Ectodermal cell (in vitro differentiated cells): Measurements from ENCODE around the gene PCNT.
"Not testable (repeated sequence)": the region's sequence is repeated elsewhere in the genome, so short reads cannot be mapped to it uniquely, and the experiment has no call there.

Experiments
- H3K27ac ChIP-seq: 2 replicates; pipeline ENCODE4 v1.7.0; 2013; ENCODE audit warnings: mild to moderate bottlenecking, low read depth, low read length; ENCODE audit not compliant: insufficient read depth, poor library complexity, severe bottlenecking
- H3K27me3 ChIP-seq: 2 replicates; pipeline ENCODE4 v1.7.0; 2013; ENCODE audit warnings: mild to moderate bottlenecking, low read length; ENCODE audit not compliant: insufficient read depth, control insufficient read depth, poor library complexity, severe bottlenecking
- H3K36me3 ChIP-seq: one replicate; pipeline ENCODE4 v1.7.0; 2013; ENCODE audit warnings: low read length; ENCODE audit not compliant: control insufficient read depth, insufficient read depth
- H3K4me1 ChIP-seq: one replicate; pipeline ENCODE4 v1.7.0; 2013; ENCODE audit warnings: low read length; ENCODE audit not compliant: control insufficient read depth, insufficient read depth
- H3K4me3 ChIP-seq: 2 replicates; pipeline ENCODE4 v1.7.0; 2013; ENCODE audit warnings: low read depth, low read length, control low read depth; ENCODE audit not compliant: insufficient read depth
- H3K9me3 ChIP-seq: 2 replicates; pipeline ENCODE4 v1.7.0; 2013; ENCODE audit warnings: mild to moderate bottlenecking, low read length, moderate library complexity; ENCODE audit not compliant: control insufficient read depth
- WGBS, 2 experiments: methylation state at CpG; one replicate each; pipeline ENCODE4 v1.1.7; 2013; ENCODE audit warnings: missing lambda C conversion rate in 2 of 2; 5-methylcytosine and 5-hydroxymethylcytosine counted together

Gene PCNT

GRCh38 chr21:46402421-46402820 lies 78.5 kb downstream of the PCNT start:
- H3K36me3 ChIP-seq: peaks cover 12% of the 10 kb centered on the region
- 95% methylated on average over 15 of the region's 15 CpGs for WGBS, 2 experiments

GRCh38 chr21:46403234-46403811 lies 79.4 kb downstream of the PCNT start:
- H3K36me3 ChIP-seq, H3K4me3 ChIP-seq, H3K9me3 ChIP-seq, H3K27me3 ChIP-seq, H3K4me1 ChIP-seq, H3K27ac ChIP-seq: not testable (repeated sequence)
- 93 to 94% methylated on average over 47 of the region's 47 CpGs for WGBS, 2 experiments

More at GRCh38 chr21:46402421-46402820, 78.5 kb downstream of the PCNT start:
- Histone ChIP-seq H3K27ac (no peak overlapping the region), H3K27me3 (no peaks in the 10 kb centered on the region), H3K9me3 (no peaks in the 10 kb centered on the region), H3K4me3 (no peak overlapping the region), H3K4me1 (no peaks in the 10 kb centered on the region)

GRCh38 chr21:46404306-46404705 lies 80.3 kb downstream of the PCNT start:
- 96 to 97% methylated on average over 14 of the region's 14 CpGs for WGBS, 2 experiments
- H3K4me3 ChIP-seq: no peak overlapping the region
- H3K4me1 ChIP-seq: no peaks in the 10 kb centered on the region
- peaks cover 5% of the 10 kb centered on the region for H3K36me3 ChIP-seq
- H3K27ac ChIP-seq: no peak overlapping the region
- H3K9me3 ChIP-seq: no peaks in the 10 kb centered on the region
- H3K27me3 ChIP-seq: no peaks in the 10 kb centered on the region

- Histone ChIP-seq H3K9me3 (no peaks in the 10 kb centered on the region), H3K4me1 (no peaks in the 10 kb centered on the region), H3K27me3 (no peaks in the 10 kb centered on the region), H3K4me3 (no peak overlapping the region), H3K36me3 (peaks cover 5% of the 10 kb centered on the region), H3K27ac (no peak overlapping the region)
- 92 to 94% methylated on average over 7 of the region's 8 CpGs for WGBS, 2 experiments
Observed at GRCh38 chr21:46406001-46406400, 82.0 kb downstream of the PCNT start.

- no peaks in the 10 kb centered on the region for H3K9me3 ChIP-seq
- no peaks in the 10 kb centered on the region for H3K36me3 ChIP-seq
Observed at GRCh38 chr21:46409641-46410406, 85.9 kb downstream of the PCNT start.

GRCh38 chr21:46410516-46410915 lies 86.6 kb downstream of the PCNT start:
- H3K4me3 ChIP-seq: no peak overlapping the region
- H3K27ac ChIP-seq: no peak overlapping the region
- no peaks in the 10 kb centered on the region for H3K27me3 ChIP-seq
- no peaks in the 10 kb centered on the region for H3K9me3 ChIP-seq
- no peaks in the 10 kb centered on the region for H3K4me1 ChIP-seq
- 95% methylated on average over 9 of the region's 9 CpGs for WGBS, 2 experiments
- no peaks in the 10 kb centered on the region for H3K36me3 ChIP-seq

More at GRCh38 chr21:46409641-46410406, 85.9 kb downstream of the PCNT start:
- 93 to 94% methylated on average over 32 of the region's 32 CpGs for whole genome bisulfite sequencing, 2 experiments
- no peaks in the 10 kb centered on the region for H3K27me3 ChIP-seq
- no peak overlapping the region for H3K27ac ChIP-seq
- no peak overlapping the region for H3K4me3 ChIP-seq
- no peaks in the 10 kb centered on the region for H3K4me1 ChIP-seq

GRCh38 chr21:46411236-46411635 lies 87.3 kb downstream of the PCNT start:
- no peaks in the 10 kb centered on the region for H3K4me1 ChIP-seq
- H3K4me3 ChIP-seq: no peak overlapping the region
- peaks cover under 1% of the 10 kb centered on the region for H3K36me3 ChIP-seq
- 84 to 86% methylated on average over 17 of the region's 17 CpGs for WGBS, 2 experiments
- no peaks in the 10 kb centered on the region for H3K27me3 ChIP-seq
- H3K27ac ChIP-seq: no peak overlapping the region
- no peaks in the 10 kb centered on the region for H3K9me3 ChIP-seq

GRCh38 chr21:46411691-46412090 lies 87.7 kb downstream of the PCNT start:
- Histone ChIP-seq H3K4me3 (no peak overlapping the region), H3K27ac (no peak overlapping the region), H3K4me1 (no peaks in the 10 kb centered on the region), H3K9me3 (no peaks in the 10 kb centered on the region), H3K27me3 (no peaks in the 10 kb centered on the region), H3K36me3 (peaks cover 2% of the 10 kb centered on the region)
- 94 to 95% methylated on average over 31 of the region's 31 CpGs for WGBS, 2 experiments

- no peaks in the 10 kb centered on the region for H3K27me3 ChIP-seq
- H3K9me3 ChIP-seq: no peaks in the 10 kb centered on the region
- no peaks in the 10 kb centered on the region for H3K4me1 ChIP-seq
- no peak overlapping the region for H3K4me3 ChIP-seq
- no peak overlapping the region for H3K27ac ChIP-seq
- WGBS, 2 experiments: 91 to 92% methylated on average over 35 to 36 of the region's 39 CpGs
- peaks cover 2% of the 10 kb centered on the region for H3K36me3 ChIP-seq
Observed at GRCh38 chr21:46412521-46413364, 88.8 kb downstream of the PCNT start.

GRCh38 chr21:46413365-46413696 lies 89.4 kb downstream of the PCNT start:
- WGBS, 2 experiments: 95 to 97% methylated on average over 9 of the region's 9 CpGs
- no peaks in the 10 kb centered on the region for H3K27me3 ChIP-seq
- H3K36me3 ChIP-seq: peaks cover 4% of the 10 kb centered on the region
- H3K4me3 ChIP-seq: no peak overlapping the region
- no peaks in the 10 kb centered on the region for H3K9me3 ChIP-seq
- H3K27ac ChIP-seq: no peak overlapping the region
- no peaks in the 10 kb centered on the region for H3K4me1 ChIP-seq
